Skeletal muscle tissue (tissue), 4 donors: ENCODE results near the gene GRM6. TPM values are rescaled to one million over a fixed set of nuclear protein-coding genes. Genes with fewer than 3 reads are reported as not detected.

Experiments
- H3K27ac ChIP-seq: one replicate; pipeline ENCODE4 v1.7.0; 2013; ENCODE audit warnings: mild to moderate bottlenecking, low read depth, low read length, inconsistent platforms
- H3K27me3 ChIP-seq, 3 donors: one replicate each; pipeline ENCODE4 v1.7.0; 2013; ENCODE audit warnings: low read length in 3 of 3; ENCODE audit not compliant: control insufficient read depth in 3 of 3, insufficient read depth in 3 of 3
- H3K36me3 ChIP-seq, 3 donors: one replicate each; pipeline ENCODE4 v1.7.0; 2013; ENCODE audit warnings: low read length in 3 of 3; ENCODE audit not compliant: control insufficient read depth in 3 of 3, insufficient read depth in 3 of 3
- H3K4me1 ChIP-seq, 3 donors: one replicate each; pipeline ENCODE4 v1.7.0; 2013; ENCODE audit warnings: low read length in 3 of 3, mild to moderate bottlenecking in 3 of 3; ENCODE audit not compliant: control insufficient read depth in 3 of 3, insufficient read depth in 3 of 3
- H3K4me3 ChIP-seq, 3 donors: one replicate each; pipeline ENCODE4 v1.7.0; 2013; ENCODE audit warnings: low read length in 3 of 3
- H3K9ac ChIP-seq, 3 donors: one replicate each; pipeline ENCODE4 v1.7.0; 2013; ENCODE audit warnings: low read length in 3 of 3, mild to moderate bottlenecking in 3 of 3, moderate library complexity in 2 of 3, low read depth in 1 of 3
- H3K9me3 ChIP-seq, 3 donors: one replicate each; pipeline ENCODE4 v1.7.0; 2013; ENCODE audit warnings: low read length in 3 of 3; ENCODE audit not compliant: control insufficient read depth in 3 of 3
- total RNA-seq: library from RNA; depleted of rRNA; stranded (reverse); fragments of >200 nt; gene quantifications from one replicate; pipeline ENCODE4 v1.2.3, GENCODE V29; 2014
- donor health status: Osteomylitis.

The GRM6 gene
- total RNA-seq, 1 donor from 2014 or later, result not detected

DNA sequence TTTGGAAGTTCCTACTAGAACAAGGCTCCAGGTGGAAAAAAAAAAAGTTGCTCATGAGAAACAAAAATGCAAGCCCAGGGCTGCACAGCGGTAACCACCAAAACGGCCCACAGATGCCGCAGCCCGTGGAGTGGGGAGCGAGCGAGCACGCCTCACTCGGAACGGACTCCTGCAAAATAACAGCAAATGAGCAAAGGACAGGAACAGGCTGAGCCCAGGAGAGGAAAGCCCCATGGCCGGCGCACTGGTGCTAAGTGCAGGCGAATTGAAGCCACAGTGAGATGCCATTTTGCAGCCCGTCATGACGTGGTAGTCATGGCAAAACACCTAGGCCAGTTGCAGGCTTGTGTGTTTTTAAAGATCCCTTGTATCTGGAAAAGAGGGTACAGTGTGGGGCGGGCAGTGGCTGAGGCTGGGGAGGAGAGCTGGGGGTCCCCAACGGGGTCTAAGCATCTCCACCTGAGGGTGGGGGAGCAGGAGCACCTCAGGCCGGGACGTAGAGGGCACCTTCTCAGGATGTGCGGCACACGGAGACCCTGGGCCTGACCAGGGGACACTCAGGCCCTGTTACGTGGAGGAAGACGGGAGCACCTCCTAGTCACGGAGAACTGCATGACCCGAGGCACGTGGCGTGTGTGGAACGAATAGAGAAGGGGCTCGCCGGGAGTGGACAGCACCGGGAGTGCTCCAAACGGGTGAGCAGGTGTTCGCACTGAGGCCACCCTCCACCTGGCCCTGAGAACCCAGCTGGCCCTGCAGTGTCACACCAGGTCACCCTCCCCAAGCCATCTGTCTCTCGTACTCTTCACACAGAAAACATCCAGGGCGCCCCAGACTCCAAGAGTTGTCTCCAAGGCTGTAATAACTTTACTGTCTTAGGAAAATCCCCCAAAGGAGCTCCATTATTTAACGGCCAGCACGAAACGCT lies 10.7 kb downstream of the GRM6 start:
- Histone ChIP-seq H3K4me3 (no peak overlapping the region), H3K36me3 (no peaks in the 10 kb centered on the region), H3K27ac (no peak overlapping the region), H3K4me1 (no peaks in the 10 kb centered on the region), H3K27me3 (no peaks in the 10 kb centered on the region), H3K9me3 (peaks cover 4 to 31% (median 13%) of the 10 kb centered on the region in 3 donors), H3K9ac (no peak overlapping the region)

- Histone ChIP-seq H3K9ac (no peak overlapping the region), H3K4me3 (no peak overlapping the region), H3K36me3 (no peaks in the 10 kb centered on the region), H3K4me1 (no peaks in the 10 kb centered on the region), H3K27ac (no peak overlapping the region), H3K27me3 (no peaks in the 10 kb centered on the region), H3K9me3 (peaks cover 10 to 35% (median 11%) of the 10 kb centered on the region in 3 donors)
Measured at GRCh38 chr5:178983728-178984127, 11.4 kb downstream of the GRM6 start.

GRCh38 chr5:178982941-178983340 lies 12.2 kb downstream of the GRM6 start:
- peaks cover 10 to 31% (median 11%) of the 10 kb centered on the region in 3 donors for H3K9me3 ChIP-seq

DNA sequence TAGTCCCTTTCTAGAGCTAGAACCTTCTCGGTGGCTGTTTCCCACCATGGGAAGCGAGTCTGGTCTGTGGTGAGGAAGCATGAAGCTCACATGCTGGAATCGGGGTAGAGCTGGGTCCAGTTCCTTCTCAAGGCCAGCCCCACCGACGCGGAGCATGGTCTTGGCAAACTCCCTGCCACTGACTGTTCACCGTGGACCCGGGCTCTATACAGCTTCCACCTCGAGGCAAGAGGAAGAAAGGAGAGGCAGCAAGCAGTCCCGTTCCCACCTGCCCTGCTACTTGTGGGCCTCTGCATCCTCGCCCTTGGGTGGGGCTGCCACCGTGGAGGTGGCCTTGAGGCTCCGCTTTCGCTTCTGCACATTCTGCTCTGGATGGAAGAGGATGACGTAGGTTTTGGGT lies 13.7 kb downstream of the GRM6 start:
- Histone ChIP-seq H3K27me3 (no peaks in the 10 kb centered on the region), H3K9ac (no peak overlapping the region), H3K9me3 (peaks cover 3 to 30% (median 20%) of the 10 kb centered on the region in 3 donors), H3K4me1 (no peaks in the 10 kb centered on the region), H3K4me3 (peak overlapping the region in 1 of 3 donors; percentile 14), H3K36me3 (peaks cover 0 to 2% (median 0%) of the 10 kb centered on the region in 3 donors), H3K27ac (no peak overlapping the region)

More at GRCh38 chr5:178982941-178983340, 12.2 kb downstream of the GRM6 start:
- Histone ChIP-seq H3K36me3 (no peaks in the 10 kb centered on the region), H3K4me3 (no peak overlapping the region), H3K27me3 (no peaks in the 10 kb centered on the region), H3K27ac (no peak overlapping the region), H3K4me1 (no peaks in the 10 kb centered on the region), H3K9ac (no peak overlapping the region)

- Histone ChIP-seq H3K9ac (no peak overlapping the region), H3K4me1 (no peaks in the 10 kb centered on the region), H3K4me3 (peak overlapping the region in 1 of 3 donors; percentile 41), H3K36me3 (peaks cover 0 to 12% (median 5%) of the 10 kb centered on the region in 3 donors), H3K27me3 (no peaks in the 10 kb centered on the region), H3K27ac (no peak overlapping the region), H3K9me3 (peaks cover 29 to 63% (median 38%) of the 10 kb centered on the region in 3 donors)
Measured at GRCh38 chr5:178965465-178966055, 29.6 kb downstream of the GRM6 start.

DNA sequence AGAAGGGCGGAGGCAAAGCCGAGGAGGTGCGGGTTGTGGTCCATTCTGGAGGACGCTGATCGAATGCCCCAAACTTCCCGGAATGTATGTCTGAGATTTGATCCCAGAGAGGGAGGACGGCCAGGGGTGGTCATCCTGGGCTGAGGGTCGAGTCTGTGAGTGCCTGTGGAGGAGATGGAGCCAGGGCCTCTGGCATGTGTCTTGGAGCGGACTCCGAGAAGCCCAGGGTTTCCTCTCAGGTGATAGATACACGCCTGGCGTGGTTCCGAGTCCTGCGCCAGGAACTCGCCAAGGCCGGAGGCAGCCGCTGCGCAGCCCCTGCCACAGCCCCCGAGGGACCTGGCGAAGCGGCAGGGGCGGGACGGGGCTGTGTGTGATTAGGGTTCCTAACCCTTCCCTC lies 53.8 kb downstream of the GRM6 start:
- Histone ChIP-seq H3K4me3 (peak overlapping the region; percentile 75 to 88 (median 76)), H3K9ac (peak overlapping the region; percentile 29 to 51 (median 40)), H3K4me1 (peaks cover 0 to 4% (median 0%) of the 10 kb centered on the region in 3 donors), H3K36me3 (peaks cover 0 to 12% (median 5%) of the 10 kb centered on the region in 3 donors), H3K9me3 (peaks cover 32 to 45% (median 41%) of the 10 kb centered on the region in 3 donors), H3K27ac (no peak overlapping the region), H3K27me3 (peaks cover 0 to 8% (median 5%) of the 10 kb centered on the region in 3 donors)

GRCh38 chr5:178940569-178941360 lies 54.4 kb downstream of the GRM6 start, which contains the start of gene ZNF454:
Gene ZNF454 (plus strand): TSS chr5:178941198. CDS start chr5:178942792, 1,594 bp downstream.
- peak within 1 kb of the TSS; percentile 48 to 76 (median 68) for H3K9ac ChIP-seq
- H3K36me3 ChIP-seq, result peaks cover 0 to 6% (median 2%) of the 10 kb centered on the region in 3 donors
- H3K27me3 ChIP-seq, result peaks cover 0 to 8% (median 5%) of the 10 kb centered on the region in 3 donors
- H3K4me3 ChIP-seq, result peak within 1 kb of the TSS; percentile 75 to 88 (median 76)
- peaks cover 0 to 4% (median 0%) of the 10 kb centered on the region in 3 donors for H3K4me1 ChIP-seq
- H3K9me3 ChIP-seq, result peaks cover 35 to 45% (median 41%) of the 10 kb centered on the region in 3 donors
- peak within 1 kb of the TSS; percentile 33 for H3K27ac ChIP-seq

DNA sequence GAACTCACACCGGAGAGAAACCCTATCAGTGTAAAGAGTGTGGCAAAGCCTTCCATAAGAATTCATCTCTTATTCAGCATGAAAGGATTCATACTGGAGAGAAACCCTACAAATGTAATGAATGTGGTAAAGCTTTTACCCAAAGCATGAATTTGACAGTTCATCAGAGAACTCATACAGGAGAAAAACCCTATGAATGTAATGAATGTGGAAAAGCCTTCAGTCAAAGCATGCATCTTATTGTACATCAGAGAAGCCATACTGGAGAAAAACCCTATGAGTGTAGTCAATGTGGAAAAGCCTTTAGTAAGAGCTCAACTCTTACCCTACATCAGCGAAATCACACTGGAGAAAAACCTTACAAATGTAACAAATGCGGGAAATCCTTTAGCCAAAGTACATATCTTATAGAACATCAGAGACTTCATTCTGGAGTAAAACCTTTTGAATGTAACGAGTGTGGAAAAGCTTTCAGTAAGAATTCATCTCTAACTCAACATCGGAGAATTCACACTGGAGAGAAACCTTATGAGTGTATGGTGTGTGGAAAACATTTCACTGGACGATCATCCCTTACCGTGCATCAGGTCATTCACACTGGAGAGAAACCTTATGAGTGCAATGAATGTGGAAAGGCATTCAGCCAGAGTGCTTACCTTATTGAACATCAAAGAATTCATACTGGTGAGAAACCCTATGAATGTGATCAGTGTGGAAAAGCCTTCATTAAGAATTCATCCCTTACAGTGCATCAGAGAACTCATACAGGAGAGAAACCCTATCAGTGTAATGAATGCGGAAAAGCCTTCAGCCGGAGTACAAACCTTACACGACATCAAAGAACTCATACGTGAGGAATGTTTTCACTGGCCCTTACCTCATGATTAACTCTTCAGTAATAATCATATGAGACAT lies 63.0 kb downstream of the GRM6 start:
- Histone ChIP-seq H3K4me1 (no peaks in the 10 kb centered on the region), H3K36me3 (peaks cover 26 to 34% (median 32%) of the 10 kb centered on the region in 3 donors), H3K4me3 (peak overlapping the region in 2 of 3 donors; percentile 17 to 41), H3K27me3 (no peaks in the 10 kb centered on the region), H3K9me3 (peaks cover 57 to 77% (median 57%) of the 10 kb centered on the region in 3 donors), H3K9ac (no peak overlapping the region), H3K27ac (no peak overlapping the region)
